Measurements from ENCODE around the gene SELENOV.
A peak's percentile ranks its signal among the peaks of the same experiment; 100 is the strongest.

Gene SELENOV

GRCh38 chr19:39502640-39503417 lies 12.1 kb upstream of the SELENOV start:
- peaks cover 11 to 12% of the 10 kb centered on the region in 2 donors for H3K4me1 ChIP-seq (ENCODE audit: control insufficient read depth in 2 of 2, insufficient read depth in 2 of 2, low read length in 2 of 2)
- H3K9me3 ChIP-seq (ENCODE audit: control insufficient read depth in 2 of 2, low read length in 2 of 2): no peaks in the 10 kb centered on the region
- H3K27ac ChIP-seq (ENCODE audit: low read depth in 2 of 2, low read length in 2 of 2): no peak overlapping the region
- peaks cover 48 to 53% of the 10 kb centered on the region in 2 donors for H3K27me3 ChIP-seq (ENCODE audit: control insufficient read depth in 2 of 2, insufficient read depth in 2 of 2, low read length in 2 of 2)
- H3K4me3 ChIP-seq (ENCODE audit: low read length in 2 of 2): no peak overlapping the region
- no peak overlapping the region for H3K9ac ChIP-seq (ENCODE audit: low read depth in 1 of 2, low read length in 2 of 2)
- no peaks in the 10 kb centered on the region for H3K36me3 ChIP-seq (ENCODE audit: control insufficient read depth in 2 of 2, insufficient read depth in 2 of 2, low read length in 2 of 2)

GRCh38 chr19:39506598-39506943 lies 8.4 kb upstream of the SELENOV start:
- no peaks in the 10 kb centered on the region for H3K36me3 ChIP-seq (ENCODE audit: control insufficient read depth in 2 of 2, insufficient read depth in 2 of 2, low read length in 2 of 2)
- H3K27ac ChIP-seq (ENCODE audit: low read depth in 2 of 2, low read length in 2 of 2): no peak overlapping the region
- peaks cover 3 to 7% of the 10 kb centered on the region in 2 donors for H3K4me1 ChIP-seq (ENCODE audit: control insufficient read depth in 2 of 2, insufficient read depth in 2 of 2, low read length in 2 of 2)
- H3K9ac ChIP-seq (ENCODE audit: low read depth in 1 of 2, low read length in 2 of 2): no peak overlapping the region
- no peaks in the 10 kb centered on the region for H3K9me3 ChIP-seq (ENCODE audit: control insufficient read depth in 2 of 2, low read length in 2 of 2)
- peaks cover 34 to 37% of the 10 kb centered on the region in 2 donors for H3K27me3 ChIP-seq (ENCODE audit: control insufficient read depth in 2 of 2, insufficient read depth in 2 of 2, low read length in 2 of 2)
- no peak overlapping the region for H3K4me3 ChIP-seq (ENCODE audit: low read length in 2 of 2)

- H3K9ac ChIP-seq (ENCODE audit: low read depth in 1 of 2, low read length in 2 of 2): no peak overlapping the region
These were observed 7.8 kb upstream of the SELENOV start for GRCh38 chr19:39506944-39507714.

GRCh38 chr19:39507715-39508364 lies 7.1 kb upstream of the SELENOV start:
- peak overlapping the region; percentile 22 to 56 for H3K4me3 ChIP-seq (ENCODE audit: low read length in 2 of 2)
- no peaks in the 10 kb centered on the region for H3K36me3 ChIP-seq (ENCODE audit: control insufficient read depth in 2 of 2, insufficient read depth in 2 of 2, low read length in 2 of 2)
- peaks cover 33 to 39% of the 10 kb centered on the region in 2 donors for H3K27me3 ChIP-seq (ENCODE audit: control insufficient read depth in 2 of 2, insufficient read depth in 2 of 2, low read length in 2 of 2)
- no peak overlapping the region for H3K9ac ChIP-seq (ENCODE audit: low read depth in 1 of 2, low read length in 2 of 2)
- H3K27ac ChIP-seq (ENCODE audit: low read depth in 2 of 2, low read length in 2 of 2): no peak overlapping the region
- H3K9me3 ChIP-seq (ENCODE audit: control insufficient read depth in 2 of 2, low read length in 2 of 2): no peaks in the 10 kb centered on the region
- H3K4me1 ChIP-seq (ENCODE audit: control insufficient read depth in 2 of 2, insufficient read depth in 2 of 2, low read length in 2 of 2): peaks cover 3 to 4% of the 10 kb centered on the region in 2 donors

More at GRCh38 chr19:39506944-39507714, 7.8 kb upstream of the SELENOV start:
- Histone ChIP-seq H3K4me3 (ENCODE audit: low read length in 2 of 2) (peak overlapping the region; percentile 22 to 56), H3K9me3 (ENCODE audit: control insufficient read depth in 2 of 2, low read length in 2 of 2) (no peaks in the 10 kb centered on the region), H3K36me3 (ENCODE audit: control insufficient read depth in 2 of 2, insufficient read depth in 2 of 2, low read length in 2 of 2) (no peaks in the 10 kb centered on the region), H3K27me3 (ENCODE audit: control insufficient read depth in 2 of 2, insufficient read depth in 2 of 2, low read length in 2 of 2) (peaks cover 33 to 37% of the 10 kb centered on the region in 2 donors), H3K27ac (ENCODE audit: low read depth in 2 of 2, low read length in 2 of 2) (no peak overlapping the region), H3K4me1 (ENCODE audit: control insufficient read depth in 2 of 2, insufficient read depth in 2 of 2, low read length in 2 of 2) (peaks cover 3 to 7% of the 10 kb centered on the region in 2 donors)

- Histone ChIP-seq H3K27ac (ENCODE audit: low read depth in 2 of 2, low read length in 2 of 2) (no peak overlapping the region), H3K27me3 (ENCODE audit: control insufficient read depth in 2 of 2, insufficient read depth in 2 of 2, low read length in 2 of 2) (peaks cover 34 to 43% of the 10 kb centered on the region in 2 donors), H3K36me3 (ENCODE audit: control insufficient read depth in 2 of 2, insufficient read depth in 2 of 2, low read length in 2 of 2) (no peaks in the 10 kb centered on the region), H3K9ac (ENCODE audit: low read depth in 1 of 2, low read length in 2 of 2) (no peak overlapping the region), H3K4me1 (ENCODE audit: control insufficient read depth in 2 of 2, insufficient read depth in 2 of 2, low read length in 2 of 2) (peaks cover 3 to 4% of the 10 kb centered on the region in 2 donors), H3K4me3 (ENCODE audit: low read length in 2 of 2) (no peak overlapping the region), H3K9me3 (ENCODE audit: control insufficient read depth in 2 of 2, low read length in 2 of 2) (no peaks in the 10 kb centered on the region)
These were observed 6.3 kb upstream of the SELENOV start for GRCh38 chr19:39508629-39509028.

- H3K4me3 ChIP-seq (ENCODE audit: low read length in 2 of 2): no peak overlapping the region
- H3K27me3 ChIP-seq (ENCODE audit: control insufficient read depth in 2 of 2, insufficient read depth in 2 of 2, low read length in 2 of 2): peaks cover 39 to 45% of the 10 kb centered on the region in 2 donors
- peaks cover 3 to 4% of the 10 kb centered on the region in 2 donors for H3K4me1 ChIP-seq (ENCODE audit: control insufficient read depth in 2 of 2, insufficient read depth in 2 of 2, low read length in 2 of 2)
- no peaks in the 10 kb centered on the region for H3K9me3 ChIP-seq (ENCODE audit: control insufficient read depth in 2 of 2, low read length in 2 of 2)
- H3K36me3 ChIP-seq (ENCODE audit: control insufficient read depth in 2 of 2, insufficient read depth in 2 of 2, low read length in 2 of 2): no peaks in the 10 kb centered on the region
- no peak overlapping the region for H3K9ac ChIP-seq (ENCODE audit: low read depth in 1 of 2, low read length in 2 of 2)
- no peak overlapping the region for H3K27ac ChIP-seq (ENCODE audit: low read depth in 2 of 2, low read length in 2 of 2)
These were observed 5.7 kb upstream of the SELENOV start for GRCh38 chr19:39509233-39509632.

GRCh38 chr19:39512988-39513387 lies 2.0 kb upstream of the SELENOV start:
- H3K27ac ChIP-seq (ENCODE audit: low read depth in 2 of 2, low read length in 2 of 2): no peak overlapping the region
- no peaks in the 10 kb centered on the region for H3K36me3 ChIP-seq (ENCODE audit: control insufficient read depth in 2 of 2, insufficient read depth in 2 of 2, low read length in 2 of 2)
- no peak overlapping the region for H3K4me3 ChIP-seq (ENCODE audit: low read length in 2 of 2)
- no peaks in the 10 kb centered on the region for H3K9me3 ChIP-seq (ENCODE audit: control insufficient read depth in 2 of 2, low read length in 2 of 2)
- H3K27me3 ChIP-seq (ENCODE audit: control insufficient read depth in 2 of 2, insufficient read depth in 2 of 2, low read length in 2 of 2): peaks cover 37 to 45% of the 10 kb centered on the region in 2 donors
- no peak overlapping the region for H3K9ac ChIP-seq (ENCODE audit: low read depth in 1 of 2, low read length in 2 of 2)
- H3K4me1 ChIP-seq (ENCODE audit: control insufficient read depth in 2 of 2, insufficient read depth in 2 of 2, low read length in 2 of 2): peaks cover 0 to 7% of the 10 kb centered on the region in 2 donors

GRCh38 chr19:39515551-39516191 lies 732 bp downstream of the SELENOV start:
- H3K9ac ChIP-seq (ENCODE audit: low read depth in 1 of 2, low read length in 2 of 2): no peak overlapping the region
- H3K9me3 ChIP-seq (ENCODE audit: control insufficient read depth in 2 of 2, low read length in 2 of 2): no peaks in the 10 kb centered on the region
- H3K27me3 ChIP-seq (ENCODE audit: control insufficient read depth in 2 of 2, insufficient read depth in 2 of 2, low read length in 2 of 2): peaks cover 32 to 42% of the 10 kb centered on the region in 2 donors
- H3K4me1 ChIP-seq (ENCODE audit: control insufficient read depth in 2 of 2, insufficient read depth in 2 of 2, low read length in 2 of 2): peaks cover 0 to 7% of the 10 kb centered on the region in 2 donors
- no peak overlapping the region for H3K27ac ChIP-seq (ENCODE audit: low read depth in 2 of 2, low read length in 2 of 2)
- H3K36me3 ChIP-seq (ENCODE audit: control insufficient read depth in 2 of 2, insufficient read depth in 2 of 2, low read length in 2 of 2): no peaks in the 10 kb centered on the region
- H3K4me3 ChIP-seq (ENCODE audit: low read length in 2 of 2): peak overlapping the region in 1 of 2 donors; percentile 41

GRCh38 chr19:39516270-39516669 lies 1.3 kb downstream of the SELENOV start:
- H3K27me3 ChIP-seq (ENCODE audit: control insufficient read depth in 2 of 2, insufficient read depth in 2 of 2, low read length in 2 of 2): peaks cover 32 to 42% of the 10 kb centered on the region in 2 donors
- H3K9ac ChIP-seq (ENCODE audit: low read depth in 1 of 2, low read length in 2 of 2): no peak overlapping the region
- H3K36me3 ChIP-seq (ENCODE audit: control insufficient read depth in 2 of 2, insufficient read depth in 2 of 2, low read length in 2 of 2): no peaks in the 10 kb centered on the region

More at GRCh38 chr19:39516270-39516669, 1.3 kb downstream of the SELENOV start:
- Histone ChIP-seq H3K4me1 (ENCODE audit: control insufficient read depth in 2 of 2, insufficient read depth in 2 of 2, low read length in 2 of 2) (peaks cover 0 to 7% of the 10 kb centered on the region in 2 donors), H3K4me3 (ENCODE audit: low read length in 2 of 2) (no peak overlapping the region), H3K9me3 (ENCODE audit: control insufficient read depth in 2 of 2, low read length in 2 of 2) (no peaks in the 10 kb centered on the region), H3K27ac (ENCODE audit: low read depth in 2 of 2, low read length in 2 of 2) (no peak overlapping the region)
